Measurements from ENCODE around the gene SASH1. TPM values are rescaled to one million over a fixed set of nuclear protein-coding genes. Genes with fewer than 3 reads are reported as not detected.
"Not testable (repeated sequence)": the region's sequence is repeated elsewhere in the genome, so short reads cannot be mapped to it uniquely, and the experiment has no call there.

Gene SASH1
- total and polyA plus RNA-seq, 2 donors (not counting 1 experiment from before 2014, with no cell fraction given), result 38.6 to 44.6 TPM

- H3K4me2 ChIP-seq (ENCODE audit: extremely low read depth, insufficient read depth, low read length), result no peak overlapping the region
- H2AFZ ChIP-seq (ENCODE audit: low read length), result no peak overlapping the region
- H3K9me3 ChIP-seq (ENCODE audit: control insufficient read depth, insufficient read depth, low read depth, low read length), result no peaks in the 10 kb centered on the region
- no peaks in the 10 kb centered on the region for H3K4me1 ChIP-seq (ENCODE audit: control insufficient read depth, extremely low read depth, insufficient read depth, low read length)
- no peak overlapping the region for H3K4me3 ChIP-seq (replicated peaks in 1 of 4; ENCODE audit: control extremely low read depth in 1 of 4, insufficient read depth in 1 of 4, low read depth in 3 of 4, low read length in 4 of 4)
- no peaks in the 10 kb centered on the region for H3K27me3 ChIP-seq (ENCODE audit: control insufficient read depth, insufficient read depth, low read length)
- H3K9ac ChIP-seq (ENCODE audit: insufficient read depth, low read length), result no peak overlapping the region
- H3K36me3 ChIP-seq (ENCODE audit: control insufficient read depth, insufficient read depth, low read length), result no peaks in the 10 kb centered on the region
- no peak for DNase-seq (ENCODE audit: low read depth in 2 of 2)
- no peaks in the 10 kb centered on the region for H3K79me2 ChIP-seq (ENCODE audit: control insufficient read depth, insufficient read depth, low read length)
- no peak overlapping the region for H3K27ac ChIP-seq (ENCODE audit: insufficient read depth, low read length)
- H4K20me1 ChIP-seq (ENCODE audit: control insufficient read depth, extremely low read depth, insufficient read depth, low read length), result no peaks in the 10 kb centered on the region
- TF ChIP-seq CTCF (conservative IDR thresholded peaks at IDR 0.05 in 1 of 2, IDR thresholded peaks at IDR 0.05 in 1 of 2; ENCODE audit: low read depth in 1 of 2, low read length in 2 of 2) (no peak), EZH2 (IDR thresholded peaks at IDR 0.05; ENCODE audit: low read length, missing control alignments) (no peak)
These were observed 237.8 kb downstream of the SASH1 start for GRCh38 chr6:148580442-148580841.

- no peak overlapping the region for H3K27ac ChIP-seq (ENCODE audit: insufficient read depth, low read length)
- H3K4me2 ChIP-seq (ENCODE audit: extremely low read depth, insufficient read depth, low read length), result no peak overlapping the region
- H3K79me2 ChIP-seq (ENCODE audit: control insufficient read depth, insufficient read depth, low read length), result no peaks in the 10 kb centered on the region
- H3K4me1 ChIP-seq (ENCODE audit: control insufficient read depth, extremely low read depth, insufficient read depth, low read length), result no peaks in the 10 kb centered on the region
- peak in 1 of 2 donors; percentile 50 for DNase-seq (ENCODE audit: low read depth in 2 of 2)
- no peak for TF ChIP-seq CTCF (conservative IDR thresholded peaks at IDR 0.05 in 1 of 2, IDR thresholded peaks at IDR 0.05 in 1 of 2; ENCODE audit: low read depth in 1 of 2, low read length in 2 of 2)
- no peak for TF ChIP-seq EZH2 (IDR thresholded peaks at IDR 0.05; ENCODE audit: low read length, missing control alignments)
- H4K20me1 ChIP-seq (ENCODE audit: control insufficient read depth, extremely low read depth, insufficient read depth, low read length), result no peaks in the 10 kb centered on the region
- H2AFZ ChIP-seq (ENCODE audit: low read length), result no peak overlapping the region
- H3K4me3 ChIP-seq (replicated peaks in 1 of 4; ENCODE audit: control extremely low read depth in 1 of 4, insufficient read depth in 1 of 4, low read depth in 3 of 4, low read length in 4 of 4), result no peak overlapping the region
- no peaks in the 10 kb centered on the region for H3K9me3 ChIP-seq (ENCODE audit: control insufficient read depth, insufficient read depth, low read depth, low read length)
- no peaks in the 10 kb centered on the region for H3K36me3 ChIP-seq (ENCODE audit: control insufficient read depth, insufficient read depth, low read length)
- no peaks in the 10 kb centered on the region for H3K27me3 ChIP-seq (ENCODE audit: control insufficient read depth, insufficient read depth, low read length)
- H3K9ac ChIP-seq (ENCODE audit: insufficient read depth, low read length), result no peak overlapping the region
These were observed 241.0 kb downstream of the SASH1 start for GRCh38 chr6:148583631-148584030.

- not testable (repeated sequence) for H3K4me3 ChIP-seq (replicated peaks in 1 of 4; ENCODE audit: control extremely low read depth in 1 of 4, insufficient read depth in 1 of 4, low read depth in 3 of 4, low read length in 4 of 4); H3K4me1 ChIP-seq (ENCODE audit: control insufficient read depth, extremely low read depth, insufficient read depth, low read length); H3K27me3 ChIP-seq (ENCODE audit: control insufficient read depth, insufficient read depth, low read length); H3K36me3 ChIP-seq (ENCODE audit: control insufficient read depth, insufficient read depth, low read length); H3K9me3 ChIP-seq (ENCODE audit: control insufficient read depth, insufficient read depth, low read depth, low read length); H2AFZ ChIP-seq (ENCODE audit: low read length); H3K9ac ChIP-seq (ENCODE audit: insufficient read depth, low read length); H4K20me1 ChIP-seq (ENCODE audit: control insufficient read depth, extremely low read depth, insufficient read depth, low read length); H3K4me2 ChIP-seq (ENCODE audit: extremely low read depth, insufficient read depth, low read length); H3K27ac ChIP-seq (ENCODE audit: insufficient read depth, low read length); H3K79me2 ChIP-seq (ENCODE audit: control insufficient read depth, insufficient read depth, low read length); DNase-seq (ENCODE audit: low read depth in 2 of 2)
These were observed 243.0 kb downstream of the SASH1 start for GRCh38 chr6:148585641-148586040.
